IMR-90 (cell line): ENCODE results near the gene SNRNP40. TPM values are rescaled to one million over a fixed set of nuclear protein-coding genes. Genes with fewer than 3 reads are reported as not detected.

Experiments used
- ATAC-seq: fragments of 200-7000 bp; cut with Tn5 transposase; 2 replicates; pipeline ENCODE4 v1.9.1; 2020; ENCODE audit warnings: low read depth, mild to moderate bottlenecking, moderate library complexity
- BruUV-seq: library from RNA; stranded (reverse); fragments of 400-500 nt; replicated peaks from 2 replicates; lab custom pipeline; 2021; lab: Mats Ljungman, UMichigan
- CTCF ChIA-PET: fragments of 300-600 bp; formaldehyde crosslinking; extraction: SDS; loops from one replicate; lab custom pipeline; 2021; ENCODE audit warnings: antibody characterized with exemption; lab: Yijun Ruan, JAX
- POLR2A ChIA-PET: fragments of 300-600 bp; sonication (Branson Sonifier 250); formaldehyde crosslinking; loops from one replicate; lab custom pipeline; 2022; ENCODE audit warnings: antibody characterized with exemption; ENCODE audit not compliant: unreplicated experiment; lab: Charles Lee
- DNase-seq: peaks from one replicate; pipeline ENCODE4 v3.0.0; 2013
- H2AFZ ChIP-seq: replicated peaks from 2 replicates; pipeline ENCODE3; 2013; ENCODE audit warnings: low read length, mild to moderate bottlenecking; ENCODE audit not compliant: poor library complexity
- H2AK5ac ChIP-seq: 2 replicates; pipeline ENCODE4 v1.6.1; 2013; ENCODE audit warnings: low read depth, low read length, inconsistent platforms
- H2AK9ac ChIP-seq: replicated peaks from 2 replicates; pipeline ENCODE3; 2013; ENCODE audit warnings: mild to moderate bottlenecking, low read depth, low read length, moderate library complexity; ENCODE audit not compliant: poor library complexity
- H2BK120ac ChIP-seq: 2 replicates; pipeline ENCODE4 v1.6.1; 2013; ENCODE audit warnings: low read depth, low read length, inconsistent platforms
- H2BK15ac ChIP-seq: 3 replicates; pipeline ENCODE4 v1.6.1; 2013; ENCODE audit warnings: low read depth, low read length, inconsistent platforms
- H2BK20ac ChIP-seq: 2 replicates; pipeline ENCODE4 v1.6.1; 2013; ENCODE audit warnings: low read depth, mild to moderate bottlenecking, inconsistent platforms, low read length, moderate library complexity
- H2BK5ac ChIP-seq: 2 replicates; pipeline ENCODE4 v1.6.1; 2013; ENCODE audit warnings: mild to moderate bottlenecking, low read depth, low read length, inconsistent platforms; ENCODE audit not compliant: poor library complexity, severe bottlenecking
- H3K14ac ChIP-seq: replicated peaks from 2 replicates; pipeline ENCODE4 v1.6.1; 2013; ENCODE audit warnings: low read depth, low read length, inconsistent platforms
- H3K18ac ChIP-seq: 2 replicates; pipeline ENCODE4 v1.6.1; 2013; ENCODE audit warnings: low read depth, low read length, control low read depth
- H3K23ac ChIP-seq: 2 replicates; pipeline ENCODE4 v1.6.1; 2013; ENCODE audit warnings: low read depth, low read length, inconsistent platforms
- H3K27ac ChIP-seq: 2 replicates; pipeline ENCODE4 v1.5.1; 2013; ENCODE audit warnings: mild to moderate bottlenecking, control low read depth, low read length; ENCODE audit not compliant: insufficient read depth
- H3K27me3 ChIP-seq: 2 replicates; pipeline ENCODE4 v1.6.1; 2013; ENCODE audit warnings: low read length; ENCODE audit not compliant: control insufficient read depth, insufficient read depth
- H3K36me3 ChIP-seq: 2 replicates; pipeline ENCODE4 v1.6.1; 2013; ENCODE audit warnings: low read length, mixed read lengths; ENCODE audit not compliant: control insufficient read depth, insufficient read depth
- H3K4ac ChIP-seq: 2 replicates; pipeline ENCODE4 v1.6.1; 2013; ENCODE audit warnings: low read depth, low read length, inconsistent platforms
- H3K4me1 ChIP-seq: 2 replicates; pipeline ENCODE4 v1.6.1; 2013; ENCODE audit warnings: low read length, mixed read lengths; ENCODE audit not compliant: control insufficient read depth, insufficient read depth
- H3K4me2 ChIP-seq: 2 replicates; pipeline ENCODE4 v1.6.1; 2013; ENCODE audit warnings: low read depth, mild to moderate bottlenecking, control low read depth, low read length, moderate library complexity
- H3K4me3 ChIP-seq: 2 replicates; pipeline ENCODE4 v1.5.1; 2013; ENCODE audit warnings: low read depth, mild to moderate bottlenecking, control low read depth, low read length, moderate library complexity; ENCODE audit not compliant: insufficient read depth
- H3K56ac ChIP-seq: 2 replicates; pipeline ENCODE4 v1.6.1; 2013; ENCODE audit warnings: low read length, inconsistent platforms; ENCODE audit not compliant: insufficient read depth; ENCODE audit errors: extremely low read depth
- H3K79me1 ChIP-seq, 2 experiments: 2 replicates each; pipeline ENCODE4 v1.6.1; 2013; ENCODE audit warnings: low read length in 2 of 2, inconsistent platforms in 1 of 2, low read depth in 1 of 2
- H3K9ac ChIP-seq: 2 replicates; pipeline ENCODE4 v1.6.1; 2013; ENCODE audit warnings: low read depth, low read length, control low read depth
- H3K9me1 ChIP-seq: 2 replicates; pipeline ENCODE4 v1.6.1; 2013; ENCODE audit warnings: low read length, inconsistent platforms; ENCODE audit not compliant: insufficient read depth
- H3K9me3 ChIP-seq: 2 replicates; pipeline ENCODE4 v1.6.1; 2013; ENCODE audit warnings: low read length; ENCODE audit not compliant: control insufficient read depth, insufficient read depth
- H4K20me1 ChIP-seq: 2 replicates; pipeline ENCODE4 v1.6.1; 2013; ENCODE audit warnings: low read length, inconsistent platforms; ENCODE audit not compliant: insufficient read depth
- H4K5ac ChIP-seq: 2 replicates; pipeline ENCODE4 v1.6.1; 2013; ENCODE audit warnings: mild to moderate bottlenecking, low read depth, low read length, control low read depth
- H4K8ac ChIP-seq, 2 experiments: 2 replicates each; pipeline ENCODE4 v1.6.1; 2013; ENCODE audit warnings: low read depth in 2 of 2, low read length in 2 of 2, control low read depth in 1 of 2, inconsistent platforms in 1 of 2
- H4K91ac ChIP-seq: 2 replicates; pipeline ENCODE4 v1.6.1; 2013; ENCODE audit warnings: low read depth, low read length, inconsistent platforms; ENCODE audit not compliant: insufficient read depth
- CEBPB ChIP-seq: IDR thresholded peaks from 2 replicates; pipeline ENCODE4 v1.6.1; 2012; ENCODE audit warnings: low read depth, low read length, improper control_type of control experiment
- MAZ ChIP-seq: IDR thresholded peaks from 2 replicates; pipeline ENCODE4 v1.6.1; 2012; ENCODE audit warnings: low read depth, mild to moderate bottlenecking, low read length, improper control_type of control experiment, moderate library complexity, borderline replicate concordance
- NFE2L2 ChIP-seq: fragments of 150-350 bp; IDR thresholded peaks from 2 replicates; pipeline ENCODE4 v1.6.1; 2016; ENCODE audit warnings: low read depth, mild to moderate bottlenecking, low read length
- SMC3 ChIP-seq: fragments of 150-350 bp; IDR thresholded peaks from 2 replicates; pipeline ENCODE4 v1.6.1; 2016; ENCODE audit warnings: low read depth, mild to moderate bottlenecking, antibody characterized with exemption, low read length, moderate library complexity
- WGBS, 2 experiments: methylation state at CpG; one replicate each; pipeline versions ENCODE4 v1.1.5 to v1.1.7; 2013; ENCODE audit warnings: missing lambda C conversion rate in 2 of 2; ENCODE audit not compliant: insufficient read length in 1 of 2; ENCODE audit errors: extremely low coverage in 2 of 2; 5-methylcytosine and 5-hydroxymethylcytosine counted together
- dilution Hi-C: fragments of 300-500 bp; cut with HindIII; formaldehyde crosslinking; loops from one replicate; pipeline ENCODE4 v1.14.3; 2018; ENCODE audit warnings: low sequenced_read_pairs; ENCODE audit not compliant: unreplicated experiment
- in situ Hi-C: fragments of 300-500 bp; cut with MboI; formaldehyde crosslinking; loops from 3 replicates; pipeline ENCODE4 v1.14.3; 2019; ENCODE audit warnings: low sequenced_read_pairs, inconsistent platforms, mixed read lengths
- intact Hi-C: fragments of 100-400 bp; cut with micrococcal nuclease; formaldehyde crosslinking; loops from 2 replicates; pipeline ENCODE4 v1.10.0; 2022
- polyA plus RNA-seq, 3 experiments: library from polyadenylated mRNA; depleted of rRNA; stranded (reverse); fragments of >200 nt; gene quantifications; 2 replicates each; pipeline ENCODE4 v1.2.3, GENCODE V29; 2012; ENCODE audit warnings: low replicate concordance in 1 of 3
- total RNA-seq: library from RNA; depleted of rRNA; stranded (reverse); fragments of >200 nt; gene quantifications from 2 replicates; pipeline ENCODE4 v1.2.3, GENCODE V29; 2012
- TF ChIP-seq, protein P1 (sequence below): fragments of 150-350 bp; IDR thresholded peaks from 2 replicates; pipeline ENCODE4 v1.6.1; 2016; ENCODE audit warnings: low read depth, mild to moderate bottlenecking, low read length, moderate library complexity, borderline replicate concordance
- TF ChIP-seq, protein P2 (sequence below): fragments of 150-350 bp; IDR thresholded peaks from 2 replicates; pipeline ENCODE4 v1.6.1; 2017; ENCODE audit warnings: mild to moderate bottlenecking, antibody characterized with exemption, low read length, low read depth

SNRNP40 gene
- total and polyA plus RNA-seq, 2 of the 4 experiments (the other 2 are of a cell fraction): 52.3 to 178 TPM

DNA sequence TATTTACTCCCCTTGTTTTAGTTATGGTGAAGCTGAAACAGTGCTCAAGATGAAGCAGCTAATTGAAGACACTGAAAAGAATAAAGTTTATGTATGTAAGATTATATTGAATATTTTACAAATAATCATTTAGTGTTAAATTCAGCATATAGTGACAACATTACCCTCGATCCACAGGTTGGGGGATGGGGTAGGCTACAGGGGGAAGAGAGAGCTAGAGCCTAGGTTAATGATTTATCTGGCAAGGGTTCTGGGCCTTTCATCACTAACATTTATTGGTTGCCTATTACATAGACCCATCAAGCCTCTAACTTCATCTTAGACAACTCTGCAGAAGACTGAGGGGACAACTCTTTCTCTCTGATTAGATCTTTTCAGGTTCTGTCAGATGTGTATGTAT is 21.6 kb upstream of the SNRNP40 start:
- no peak overlapping the region for H3K56ac ChIP-seq
- no peak overlapping the region for H2BK5ac ChIP-seq
- no peaks in the 10 kb centered on the region for H3K4me1 ChIP-seq
- ATAC-seq (no peak), DNase-seq (no peak)
- no peak overlapping the region for H4K8ac ChIP-seq
- ChIA-PET POLR2A (no interaction called here), CTCF (interaction anchor here (0.6 to 1.1 kb wide), 3 partner anchors 9 to 16 kb away, joined by 3 read pairs; no protein-coding TSS in a partner anchor)
- no peaks in the 10 kb centered on the region for H3K27me3 ChIP-seq
- H2BK20ac ChIP-seq: no peak overlapping the region
- no peak overlapping the region for H2BK120ac ChIP-seq
- H4K20me1 ChIP-seq: no peaks in the 10 kb centered on the region
- dilution Hi-C loops: no loop called here
- no peak overlapping the region for H3K23ac ChIP-seq
- no peak overlapping the region for H3K4ac ChIP-seq
- no peak overlapping the region for H3K18ac ChIP-seq
- no peaks in the 10 kb centered on the region; the same call in 1 of the 2 replicates for H3K9me1 ChIP-seq
- H3K9ac ChIP-seq: no peak overlapping the region
- no peak overlapping the region for H2BK15ac ChIP-seq
- H3K9me3 ChIP-seq: no peaks in the 10 kb centered on the region
- H3K27ac ChIP-seq: no peak overlapping the region
- no peak overlapping the region for H2AFZ ChIP-seq
- H3K36me3 ChIP-seq: peaks cover 19% of the 10 kb centered on the region
- H3K14ac ChIP-seq: no peak overlapping the region
- H2AK9ac ChIP-seq: no peak overlapping the region
- peaks cover 0 to 6% of the 10 kb centered on the region in 2 experiments; a peak in 1 of 4 replicates for H3K79me1 ChIP-seq
- H4K5ac ChIP-seq: no peak overlapping the region
- H2AK5ac ChIP-seq: no peak overlapping the region
- H3K4me3 ChIP-seq: no peak overlapping the region
- no peak overlapping the region for H3K4me2 ChIP-seq
- no TSS peak for BruUV-seq
- no CpG with 5 or more reads among the region's 1 CpG for WGBS, 2 experiments
- in situ Hi-C loops: no loop called here
- TF ChIP-seq, protein P1, sequence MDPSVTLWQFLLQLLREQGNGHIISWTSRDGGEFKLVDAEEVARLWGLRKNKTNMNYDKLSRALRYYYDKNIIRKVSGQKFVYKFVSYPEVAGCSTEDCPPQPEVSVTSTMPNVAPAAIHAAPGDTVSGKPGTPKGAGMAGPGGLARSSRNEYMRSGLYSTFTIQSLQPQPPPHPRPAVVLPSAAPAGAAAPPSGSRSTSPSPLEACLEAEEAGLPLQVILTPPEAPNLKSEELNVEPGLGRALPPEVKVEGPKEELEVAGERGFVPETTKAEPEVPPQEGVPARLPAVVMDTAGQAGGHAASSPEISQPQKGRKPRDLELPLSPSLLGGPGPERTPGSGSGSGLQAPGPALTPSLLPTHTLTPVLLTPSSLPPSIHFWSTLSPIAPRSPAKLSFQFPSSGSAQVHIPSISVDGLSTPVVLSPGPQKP: no peak
- TF ChIP-seq, protein P2, sequence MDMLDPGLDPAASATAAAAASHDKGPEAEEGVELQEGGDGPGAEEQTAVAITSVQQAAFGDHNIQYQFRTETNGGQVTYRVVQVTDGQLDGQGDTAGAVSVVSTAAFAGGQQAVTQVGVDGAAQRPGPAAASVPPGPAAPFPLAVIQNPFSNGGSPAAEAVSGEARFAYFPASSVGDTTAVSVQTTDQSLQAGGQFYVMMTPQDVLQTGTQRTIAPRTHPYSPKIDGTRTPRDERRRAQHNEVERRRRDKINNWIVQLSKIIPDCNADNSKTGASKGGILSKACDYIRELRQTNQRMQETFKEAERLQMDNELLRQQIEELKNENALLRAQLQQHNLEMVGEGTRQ: no peak
- no peak for TF ChIP-seq MAZ
- no peak for TF ChIP-seq NFE2L2
- TF ChIP-seq CEBPB: no peak
- no peak for TF ChIP-seq SMC3
- intact Hi-C loops: no loop called here
- H4K91ac ChIP-seq: no peak overlapping the region
